GM12878 (cell line): Measurements from ENCODE around the gene NOP10.

Experiments used
- JUNB ChIP-seq: IDR thresholded peaks from 2 replicates; pipeline ENCODE4 v1.6.1; 2016; ENCODE audit warnings: antibody characterized with exemption, mild to moderate bottlenecking
- POLR2A ChIP-seq: IDR thresholded peaks from 2 replicates; pipeline ENCODE4 v1.6.1; 2011; ENCODE audit warnings: low read depth, mild to moderate bottlenecking, low read length

- TF ChIP-seq JUNB (peak; percentile 52; the same call in 1 of the 2 replicates), POLR2A (no peak)
Measured at GRCh38 chr15:34327906-34328305, 15.0 kb downstream of the NOP10 start.
